SKM-1 (cell line): Measurements from ENCODE around the gene TFIP11.

Experiments
- DNase-seq: peaks from one replicate; lab custom pipeline; 2025; ENCODE audit not compliant: unreplicated experiment; lab: John Stamatoyannopoulos, UW

TFIP11 gene

DNA sequence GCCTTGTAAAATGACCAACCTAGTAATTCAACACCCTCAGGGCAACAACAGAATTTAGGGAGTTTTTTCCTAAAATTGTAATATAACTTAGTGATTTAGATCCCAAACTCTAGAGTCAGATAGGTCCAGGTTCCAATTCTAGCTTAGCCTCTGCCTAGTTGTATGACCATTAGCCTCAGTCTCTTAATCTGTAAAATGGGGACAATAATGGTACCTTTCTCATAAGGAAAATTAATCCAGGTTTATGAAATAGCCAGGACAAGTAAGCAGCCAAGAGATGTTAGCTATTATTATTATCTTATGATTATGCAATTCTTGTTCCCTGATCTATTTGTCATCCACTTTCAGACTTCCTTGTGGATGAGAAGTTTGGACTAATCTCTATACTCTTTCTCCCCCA, 4.1 kb downstream of the TFIP11 start:
- DNase-seq: no peak

DNA sequence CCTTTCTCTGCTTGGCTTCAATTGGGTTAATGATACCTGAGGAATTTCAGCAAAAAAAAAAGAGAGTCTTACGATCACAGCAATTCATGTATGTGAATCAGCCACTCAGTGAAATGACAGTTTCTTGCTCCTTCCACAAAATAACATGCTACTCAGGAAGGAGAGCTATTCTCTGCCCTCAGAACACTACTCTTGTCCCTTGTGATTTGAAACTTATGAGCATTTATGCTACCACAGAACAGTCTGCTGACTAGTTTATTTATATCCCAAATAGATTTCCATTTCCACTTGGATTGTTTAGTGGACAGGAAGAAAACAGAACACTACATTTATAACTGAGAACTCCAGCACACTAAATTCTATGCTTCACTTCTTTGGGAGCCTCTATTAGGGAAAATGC, 8.5 kb downstream of the TFIP11 start:
- DNase-seq: no peak

DNA sequence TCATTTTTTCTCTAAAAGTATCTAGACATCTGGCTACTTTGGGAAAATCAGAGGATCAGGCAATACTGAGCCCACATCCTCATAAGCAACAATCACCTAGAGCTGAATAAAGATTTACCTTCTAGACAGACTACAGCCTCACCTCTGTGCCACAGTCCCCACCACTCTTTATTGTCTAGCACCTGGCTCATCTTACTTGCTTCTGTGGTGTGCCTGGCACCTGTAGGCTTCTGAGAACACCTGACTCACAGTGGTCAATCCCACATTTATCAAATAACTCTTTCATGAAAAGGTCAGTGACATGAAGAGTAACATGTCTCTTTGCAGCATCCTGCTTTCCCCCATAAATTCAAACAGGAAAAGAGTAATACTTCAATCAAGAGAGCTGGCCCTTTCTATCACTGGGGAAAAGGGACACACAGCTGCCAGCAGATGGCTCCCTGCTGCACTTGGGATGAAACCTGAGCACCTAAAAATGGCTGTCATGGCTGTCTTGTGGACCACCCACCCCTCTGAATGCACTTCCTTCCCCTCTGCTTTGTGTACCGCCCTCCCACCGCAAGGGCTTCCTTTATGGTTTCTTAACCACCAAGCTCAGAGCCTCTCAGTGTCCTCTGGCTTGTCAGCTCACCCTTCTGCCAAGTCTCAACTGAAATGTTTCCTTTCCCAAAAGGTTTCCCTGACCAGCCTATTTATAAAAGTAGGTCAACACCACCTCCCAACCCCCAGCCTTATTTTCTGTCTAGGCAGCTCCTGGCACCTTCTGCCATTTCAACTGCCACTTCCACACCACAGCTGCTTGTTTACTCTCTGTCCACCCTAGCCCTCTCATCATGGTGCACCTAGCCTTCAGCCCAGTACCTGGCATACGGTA, 9.3 kb downstream of the TFIP11 start:
- DNase-seq: peak; percentile 50

DNA sequence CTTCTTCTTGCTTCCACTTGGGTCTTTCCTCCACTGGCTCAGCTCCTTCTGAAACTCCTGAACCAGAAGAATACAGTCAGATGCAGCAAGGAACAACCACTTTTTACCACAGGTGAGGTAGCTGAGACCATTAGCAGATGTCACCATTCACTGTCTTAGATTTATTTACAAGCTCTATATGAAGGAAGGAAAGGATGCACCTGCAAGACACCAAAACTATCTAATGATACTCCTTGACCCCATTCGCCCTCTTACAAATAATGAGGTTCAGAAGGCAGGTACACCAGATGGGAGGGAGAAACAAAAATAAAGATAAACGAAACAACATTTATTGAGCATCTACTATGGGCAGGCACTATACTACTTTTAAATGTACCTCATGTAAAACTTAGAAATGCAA, 10.3 kb downstream of the TFIP11 start:
- no peak for DNase-seq

DNA sequence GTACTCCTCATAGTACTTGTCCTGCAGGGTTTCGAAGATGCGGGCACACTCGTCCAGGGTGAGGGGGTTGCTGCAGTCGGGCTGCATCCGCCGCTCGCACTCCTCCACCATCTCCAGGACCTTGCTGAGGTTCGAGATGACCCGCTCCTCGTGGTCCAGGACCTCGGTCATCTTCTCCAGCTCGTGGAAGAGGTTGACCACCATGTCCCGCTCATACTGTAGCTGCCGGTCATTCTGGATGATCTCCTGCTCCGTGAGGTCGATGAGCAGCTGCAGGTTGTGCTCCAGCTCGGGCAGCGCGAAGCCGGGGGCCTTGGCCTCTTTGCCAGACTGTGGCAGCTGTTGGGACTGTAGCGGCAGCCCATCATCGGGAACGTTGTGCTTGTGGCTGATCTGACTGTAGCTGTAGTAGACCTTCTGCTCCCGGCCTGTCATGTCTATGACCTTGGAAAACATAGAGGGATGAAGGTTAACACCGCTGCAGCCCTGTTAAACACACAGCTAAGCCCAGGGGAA, 13.0 kb downstream of the TFIP11 start:
- DNase-seq: no peak

DNA sequence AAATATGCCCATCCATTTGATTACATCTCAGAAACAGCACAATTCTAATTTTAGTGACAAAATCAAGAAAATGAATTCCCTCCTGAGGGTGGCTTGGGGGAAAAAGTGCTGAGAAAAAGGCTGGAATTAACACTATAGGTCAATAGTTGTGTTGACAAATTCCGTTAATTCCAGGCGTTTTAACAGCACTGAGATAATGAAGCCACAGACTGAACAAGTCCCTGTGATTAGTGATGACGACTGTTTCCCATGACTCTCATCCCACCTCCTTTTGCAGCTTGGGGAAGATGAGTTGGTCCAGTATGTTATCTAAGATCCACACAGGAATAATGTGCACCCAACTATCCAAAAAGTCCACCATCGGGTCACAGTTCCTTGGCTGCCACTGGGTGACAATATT, 15.8 kb downstream of the TFIP11 start:
- no peak for DNase-seq

DNA sequence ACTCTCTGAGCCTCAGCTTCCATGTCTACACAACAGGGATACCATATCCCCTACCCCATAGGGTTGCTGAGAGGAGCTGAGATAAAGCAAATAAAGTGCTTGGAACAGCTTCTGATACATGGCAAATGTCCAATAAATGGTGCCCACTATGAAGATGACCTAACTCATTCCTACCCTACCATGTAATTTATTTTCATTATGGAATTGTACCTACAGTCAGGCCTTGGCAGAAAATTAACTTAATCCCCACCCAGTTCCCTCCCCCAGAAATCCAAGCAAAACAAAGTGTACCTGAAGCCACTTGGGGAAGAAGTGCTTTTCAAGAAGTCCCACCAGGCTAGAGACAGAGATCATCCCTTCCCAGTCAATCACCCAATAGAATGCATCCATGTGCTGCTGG, 17.8 kb downstream of the TFIP11 start:
- DNase-seq: no peak

DNA sequence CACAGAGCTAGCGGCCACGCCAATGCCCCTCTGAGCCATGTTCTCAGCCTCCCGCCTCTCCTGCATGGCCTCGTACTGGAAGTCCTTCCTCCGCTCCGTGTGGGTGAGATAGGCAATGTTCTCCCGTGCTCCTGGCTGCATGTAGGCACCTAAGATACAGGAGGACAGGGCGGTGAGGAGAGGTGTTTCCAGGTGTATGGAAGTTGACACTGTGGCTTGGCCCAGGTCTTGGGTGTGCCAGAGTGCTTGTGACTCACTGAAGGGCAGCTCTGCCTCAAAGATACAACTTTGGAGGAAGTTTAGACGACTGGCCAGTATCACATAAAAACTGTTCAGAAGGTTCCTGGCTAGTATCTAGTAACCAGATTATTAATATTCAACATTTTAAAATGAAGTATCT, 20.1 kb downstream of the TFIP11 start:
- DNase-seq: no peak

DNA sequence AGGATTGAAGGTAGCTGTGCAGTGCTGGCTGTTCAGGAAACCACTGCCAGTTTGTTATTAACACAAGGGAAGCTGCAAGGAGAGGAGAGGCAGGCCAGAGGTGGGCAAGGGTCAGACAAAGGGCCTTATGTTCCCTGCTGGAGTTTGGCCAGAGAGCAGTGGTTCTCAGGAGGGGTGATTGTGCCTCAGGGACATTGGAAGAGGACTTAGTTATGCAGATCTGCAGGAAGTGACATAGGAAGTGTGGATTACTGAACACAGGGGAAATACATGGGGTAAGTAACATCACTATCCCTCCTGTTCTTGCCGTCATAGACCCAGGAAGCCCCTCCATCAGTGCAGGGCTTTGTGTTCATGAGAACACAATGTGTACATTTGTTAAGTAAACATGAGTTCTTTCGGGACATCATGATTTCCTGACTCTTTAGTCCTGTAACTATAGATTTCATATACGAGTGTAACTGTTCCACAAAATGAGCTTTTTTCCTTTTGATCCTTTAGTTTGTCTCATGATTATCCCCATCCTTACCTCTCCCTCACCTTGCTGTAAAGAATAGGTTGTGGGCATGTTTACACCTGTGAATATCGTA, 22.7 kb downstream of the TFIP11 start:
- no peak for DNase-seq

DNA sequence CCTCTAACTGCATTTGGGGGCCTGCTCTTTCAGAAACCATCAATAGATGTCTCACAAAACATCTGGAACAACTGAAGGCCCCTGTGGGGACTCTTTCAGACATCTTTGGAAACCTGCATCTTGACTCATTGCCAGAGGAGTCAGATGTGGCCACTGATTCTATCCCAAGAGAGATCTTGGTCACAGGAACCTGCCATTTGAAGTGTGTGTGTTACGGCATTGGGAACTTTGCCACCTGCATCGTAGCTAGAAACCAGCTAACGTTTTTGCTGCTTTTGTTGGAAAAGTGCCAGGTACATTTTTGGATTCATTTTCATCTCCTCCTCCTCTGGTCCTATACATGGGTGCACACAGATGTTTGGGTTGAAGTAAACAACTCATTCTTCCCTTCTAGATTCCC, 24.3 kb downstream of the TFIP11 start:
- DNase-seq: no peak

DNA sequence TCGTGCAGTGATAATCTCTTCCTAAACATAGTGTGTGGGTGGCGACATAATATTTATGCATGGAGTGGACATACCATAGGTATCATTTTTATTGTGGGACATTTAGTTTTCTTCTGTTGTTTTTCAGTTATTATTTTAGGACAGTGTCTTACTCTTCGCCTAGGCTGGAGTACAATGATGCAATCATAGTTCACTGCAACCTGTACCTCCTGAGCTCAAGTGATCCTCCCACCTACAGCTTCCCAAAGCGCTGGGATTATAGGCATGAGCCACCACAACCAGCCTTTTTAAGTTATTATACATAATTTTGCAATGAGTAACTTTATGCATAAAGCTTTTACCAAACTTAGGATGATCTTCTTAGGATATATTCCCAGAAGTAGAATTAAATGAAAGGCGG, 25.9 kb downstream of the TFIP11 start:
- DNase-seq: no peak

DNA sequence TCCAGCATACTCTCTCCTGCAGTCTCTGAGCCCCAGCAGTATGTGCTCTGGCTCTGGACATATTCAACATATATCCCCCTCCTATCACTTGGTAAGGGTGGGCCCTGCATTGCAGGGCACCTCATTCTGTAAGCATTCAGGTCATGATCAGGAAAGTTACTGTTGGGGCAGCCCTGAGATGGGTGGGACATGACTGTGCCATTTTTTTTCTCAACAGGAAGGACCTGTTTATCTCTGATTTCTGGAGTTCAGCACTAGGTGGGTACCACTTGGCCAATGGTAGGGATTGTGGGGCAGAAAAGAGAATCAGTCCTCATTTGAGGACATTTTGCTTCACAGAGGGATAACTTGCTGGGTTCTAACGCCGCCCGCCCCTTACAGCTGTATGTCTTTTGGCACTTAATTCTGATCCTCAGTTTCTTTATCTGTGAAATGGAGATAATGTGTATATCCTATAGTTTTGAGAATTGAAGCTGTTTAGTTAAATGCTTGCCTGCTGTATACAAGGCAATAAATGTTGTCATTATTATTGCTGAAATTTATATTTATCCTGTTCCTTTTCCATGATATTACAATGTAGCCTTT, 26.4 kb downstream of the TFIP11 start:
- DNase-seq: no peak

DNA sequence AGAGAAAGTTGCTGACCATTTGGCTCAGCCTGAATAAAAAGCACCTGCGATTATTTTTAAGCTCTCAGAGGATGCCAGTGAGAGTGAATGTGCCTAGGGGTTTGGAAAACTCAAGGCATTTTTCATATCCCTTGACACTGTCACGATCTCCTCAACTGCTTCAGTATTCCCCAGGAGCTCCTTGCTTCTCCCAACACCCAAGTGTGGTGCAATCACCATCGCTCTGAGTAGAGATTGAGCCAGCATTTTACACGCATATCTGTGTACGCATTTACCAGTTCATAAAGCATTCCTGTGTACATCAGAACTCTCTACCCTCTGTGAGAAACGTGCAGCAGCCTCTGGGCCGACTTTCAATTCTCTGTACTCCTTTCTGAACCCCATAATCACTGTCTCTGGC, 27.3 kb downstream of the TFIP11 start:
- no peak for DNase-seq

DNA sequence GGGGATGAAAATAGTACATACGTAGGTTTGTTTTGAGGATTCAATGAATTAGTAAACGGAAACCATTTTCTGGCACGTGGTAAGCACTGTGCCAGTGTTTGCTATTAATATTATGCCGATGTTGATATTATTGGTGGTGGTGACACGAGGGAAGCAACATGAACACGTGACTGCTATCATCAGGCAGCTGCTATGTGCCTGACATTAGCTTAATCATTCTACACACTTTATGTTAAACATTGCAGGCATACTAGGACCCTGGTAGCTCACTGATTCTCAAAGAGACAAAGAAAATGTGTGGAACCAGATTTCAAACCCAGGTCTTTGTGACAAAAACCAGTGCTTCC, 27.9 kb downstream of the TFIP11 start:
- DNase-seq: no peak

DNA sequence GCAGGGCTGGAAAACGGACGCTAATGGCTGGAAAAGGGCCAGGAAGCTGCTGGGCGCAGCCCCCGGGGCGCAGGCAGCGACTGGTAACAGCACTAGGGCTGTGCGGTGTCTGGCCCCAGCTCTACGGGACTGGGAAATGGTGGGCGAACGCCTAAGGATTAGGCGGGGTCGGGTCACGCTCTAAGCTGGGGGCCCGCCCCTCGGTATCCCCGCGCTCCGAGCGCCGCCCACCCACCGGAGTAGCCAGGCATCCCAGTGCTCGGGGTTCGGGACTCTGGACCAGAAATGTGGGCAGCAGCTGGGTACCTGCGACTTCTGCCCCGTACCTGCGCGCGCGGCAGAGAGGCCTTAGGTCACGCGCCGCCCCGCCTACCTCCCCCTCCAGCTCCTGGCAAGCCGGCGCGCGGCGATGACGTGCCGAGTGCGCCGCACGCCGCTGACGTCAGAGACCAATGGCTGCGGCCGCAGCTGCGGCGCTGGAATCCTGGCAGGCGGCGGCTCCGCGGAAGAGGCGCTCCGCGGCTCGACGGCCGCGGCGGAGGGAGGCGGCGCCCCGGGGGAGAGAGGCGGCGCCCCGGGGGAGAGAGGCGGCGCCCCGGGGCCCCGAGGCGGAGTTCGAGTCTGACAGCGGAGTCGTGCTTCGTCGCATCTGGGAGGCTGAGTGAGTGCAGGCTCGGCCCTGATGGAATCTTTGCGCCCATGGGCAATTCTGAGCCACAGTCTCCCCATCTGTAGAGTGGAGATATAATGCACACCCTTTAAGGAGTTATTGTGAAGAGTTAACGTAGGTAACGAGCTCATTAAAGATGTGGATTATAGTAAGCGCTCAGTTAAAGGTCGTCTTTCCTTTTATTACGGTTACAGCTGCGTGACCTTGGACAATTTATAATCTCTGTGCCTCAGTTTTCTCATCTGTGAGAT, 28.6 kb downstream of the TFIP11 start, which contains the start of the genes HPS4 and SRRD:
Gene HPS4, minus strand, starts transcription at position 345 of the 921 bp plus-strand sequence. CDS start 2,021 bp downstream, outside the sequence.
Gene SRRD, plus strand, starts transcription at position 439 of the 921 bp plus-strand sequence. Its CDS starts 14 bp downstream, at position 453.
- DNase-seq: peak; percentile 68

DNA sequence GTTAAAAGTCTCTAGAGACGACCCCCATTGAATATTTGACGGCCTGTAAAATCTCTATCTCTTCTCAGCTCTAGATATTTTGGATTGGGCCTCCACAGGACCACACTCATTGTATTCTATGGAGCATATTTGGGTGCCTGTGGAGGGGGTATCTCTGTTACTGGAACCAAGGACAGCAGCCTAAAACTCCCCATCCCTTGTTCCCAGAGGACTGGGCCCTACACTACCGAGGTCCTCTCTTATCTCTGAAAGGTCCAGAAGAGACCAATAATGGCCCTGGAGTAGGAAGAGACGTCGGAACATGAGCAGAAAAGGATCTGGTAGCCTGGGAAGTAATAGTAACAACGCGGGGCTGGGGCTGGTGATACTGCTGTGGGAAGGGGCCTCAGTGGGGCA, 29.2 kb downstream of the TFIP11 start:
- no peak for DNase-seq

DNA sequence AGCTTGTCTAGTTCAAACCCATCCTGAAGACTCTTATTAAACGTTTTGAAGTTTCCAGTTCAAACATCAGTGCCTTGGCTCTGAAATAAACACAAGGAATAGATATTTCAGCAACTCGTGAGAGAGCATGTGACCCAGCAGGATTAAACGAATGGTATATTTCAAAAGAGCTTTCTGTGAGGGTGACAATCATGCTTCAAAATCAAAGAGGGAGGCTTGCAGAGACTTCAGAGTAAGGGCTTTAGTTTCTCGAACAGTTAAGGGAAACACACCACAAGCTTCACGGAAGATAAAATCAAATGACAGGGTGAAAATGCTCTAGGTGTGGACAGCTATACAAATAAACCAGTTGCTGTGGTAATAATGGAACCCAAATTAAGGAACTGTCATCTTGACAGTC, 30.1 kb downstream of the TFIP11 start:
- no peak for DNase-seq

DNA sequence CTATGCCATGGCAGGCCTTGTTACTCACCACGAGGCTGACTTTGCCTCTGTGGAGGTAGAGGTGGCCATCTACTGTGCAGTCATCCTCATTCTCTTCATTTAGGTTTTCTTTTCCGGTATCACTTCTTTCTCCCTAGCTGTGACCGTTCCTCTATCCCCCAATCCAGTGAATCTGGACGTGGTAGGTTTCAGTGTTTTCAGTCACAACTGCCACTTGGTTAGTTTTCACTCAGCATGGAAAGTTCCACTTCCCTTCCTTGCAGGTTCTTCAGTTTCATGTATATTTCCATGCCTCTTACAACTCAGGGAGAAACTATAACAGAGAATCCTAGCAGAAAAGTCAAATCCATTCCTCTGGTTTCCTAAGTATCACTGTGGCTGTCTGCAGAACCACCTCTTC, 30.6 kb downstream of the TFIP11 start:
- DNase-seq: no peak

DNA sequence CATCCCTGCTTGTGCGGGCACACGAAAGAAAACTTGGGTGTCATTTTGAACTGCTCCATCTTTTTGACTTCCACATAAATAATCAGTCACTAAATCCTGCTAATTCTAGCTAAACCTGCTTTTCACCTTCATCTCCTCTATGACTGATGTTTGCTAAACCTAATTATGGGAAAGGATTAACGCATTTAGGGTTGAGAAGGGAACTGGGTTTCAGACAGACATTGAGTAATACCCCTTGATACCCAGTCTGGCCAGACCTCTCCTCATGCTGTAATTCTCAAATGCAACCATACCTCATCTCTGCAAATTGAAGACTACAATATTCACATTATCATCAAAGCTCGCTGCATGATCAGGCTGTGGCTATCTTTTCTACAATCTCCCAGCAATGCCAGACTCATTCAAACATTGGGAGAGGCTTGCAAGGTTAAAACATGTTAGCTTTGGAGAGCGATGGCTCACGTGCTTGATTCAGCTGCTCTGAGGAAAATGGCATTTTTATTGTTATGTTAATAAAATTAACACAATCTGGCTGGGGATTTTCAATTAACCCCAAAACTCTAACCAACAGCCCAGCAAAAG, 31.1 kb downstream of the TFIP11 start:
- no peak for DNase-seq

DNA sequence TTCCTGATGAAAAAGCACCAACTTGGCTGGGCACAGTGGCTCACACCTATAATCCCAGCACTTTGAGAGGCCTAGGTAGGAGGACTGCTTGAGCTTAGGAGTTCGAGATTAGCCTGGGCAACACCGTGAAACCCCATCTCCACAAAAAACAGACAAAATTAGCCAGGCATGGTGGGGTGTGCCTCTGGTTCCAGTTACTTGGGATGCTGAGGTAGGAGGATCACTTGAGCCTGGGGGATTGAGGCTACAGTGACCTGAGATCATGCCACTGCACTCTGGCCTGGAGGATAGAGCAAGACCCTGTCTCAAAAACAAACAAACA, 31.7 kb downstream of the TFIP11 start:
- DNase-seq: no peak
